Measurements from ENCODE around the gene OR2L8. TPM values are rescaled to one million over a fixed set of nuclear protein-coding genes. Genes with fewer than 3 reads are reported as not detected.

Gene OR2L8, protein sequence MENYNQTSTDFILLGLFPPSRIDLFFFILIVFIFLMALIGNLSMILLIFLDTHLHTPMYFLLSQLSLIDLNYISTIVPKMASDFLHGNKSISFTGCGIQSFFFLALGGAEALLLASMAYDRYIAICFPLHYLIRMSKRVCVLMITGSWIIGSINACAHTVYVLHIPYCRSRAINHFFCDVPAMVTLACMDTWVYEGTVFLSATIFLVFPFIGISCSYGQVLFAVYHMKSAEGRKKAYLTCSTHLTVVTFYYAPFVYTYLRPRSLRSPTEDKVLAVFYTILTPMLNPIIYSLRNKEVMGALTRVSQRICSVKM
- not detected for total RNA-seq

DNA sequence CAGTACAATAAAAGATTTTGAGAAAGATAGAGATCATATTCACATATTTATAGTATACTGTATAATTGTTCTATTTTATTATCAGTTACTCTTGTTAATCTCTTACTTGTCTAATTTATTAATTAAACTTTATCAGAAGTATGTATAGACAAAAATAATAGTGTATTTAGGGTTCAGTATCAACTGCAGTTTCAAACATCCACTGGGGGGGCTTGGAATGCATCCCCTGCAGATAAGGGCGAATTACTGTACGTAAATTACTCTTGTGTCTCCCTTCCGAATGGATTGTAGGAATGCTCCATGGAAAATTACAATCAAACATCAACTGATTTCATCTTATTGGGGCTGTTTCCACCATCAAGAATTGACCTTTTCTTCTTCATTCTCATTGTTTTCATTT lies at the start of gene OR2L8:
Gene OR2L8, plus strand, starts transcription at position 301 of the 400 bp plus-strand sequence. Its CDS starts 0 bp downstream, at position 301.
- TF ChIP-seq, protein P1, sequence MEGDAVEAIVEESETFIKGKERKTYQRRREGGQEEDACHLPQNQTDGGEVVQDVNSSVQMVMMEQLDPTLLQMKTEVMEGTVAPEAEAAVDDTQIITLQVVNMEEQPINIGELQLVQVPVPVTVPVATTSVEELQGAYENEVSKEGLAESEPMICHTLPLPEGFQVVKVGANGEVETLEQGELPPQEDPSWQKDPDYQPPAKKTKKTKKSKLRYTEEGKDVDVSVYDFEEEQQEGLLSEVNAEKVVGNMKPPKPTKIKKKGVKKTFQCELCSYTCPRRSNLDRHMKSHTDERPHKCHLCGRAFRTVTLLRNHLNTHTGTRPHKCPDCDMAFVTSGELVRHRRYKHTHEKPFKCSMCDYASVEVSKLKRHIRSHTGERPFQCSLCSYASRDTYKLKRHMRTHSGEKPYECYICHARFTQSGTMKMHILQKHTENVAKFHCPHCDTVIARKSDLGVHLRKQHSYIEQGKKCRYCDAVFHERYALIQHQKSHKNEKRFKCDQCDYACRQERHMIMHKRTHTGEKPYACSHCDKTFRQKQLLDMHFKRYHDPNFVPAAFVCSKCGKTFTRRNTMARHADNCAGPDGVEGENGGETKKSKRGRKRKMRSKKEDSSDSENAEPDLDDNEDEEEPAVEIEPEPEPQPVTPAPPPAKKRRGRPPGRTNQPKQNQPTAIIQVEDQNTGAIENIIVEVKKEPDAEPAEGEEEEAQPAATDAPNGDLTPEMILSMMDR (IDR thresholded peaks at IDR 0.05; ENCODE audit: low read depth) = no peak

DNA sequence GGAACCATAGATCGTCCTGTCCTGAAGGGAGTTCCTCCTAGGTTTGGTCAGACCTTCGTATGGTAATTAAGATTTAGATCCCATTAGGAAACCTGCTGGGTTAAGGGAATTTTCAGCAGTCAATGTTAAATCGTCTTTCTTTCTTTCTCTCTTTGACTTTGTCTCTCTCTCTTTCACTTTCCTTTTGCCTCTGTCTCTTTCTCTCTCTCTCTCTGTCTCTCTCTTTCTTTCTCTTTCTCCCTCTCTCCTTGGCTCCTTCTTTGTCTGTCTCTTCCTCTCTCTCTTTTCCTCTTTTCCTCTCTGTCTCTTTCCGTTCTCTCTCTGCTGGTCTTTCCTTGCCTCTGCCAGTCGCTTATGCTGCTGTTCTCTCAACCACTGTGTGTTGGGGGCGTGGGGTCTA lies 44.5 kb upstream of the OR2L8 start:
- TF ChIP-seq, protein P1 (IDR thresholded peaks at IDR 0.05; ENCODE audit: low read depth) = no peak

DNA sequence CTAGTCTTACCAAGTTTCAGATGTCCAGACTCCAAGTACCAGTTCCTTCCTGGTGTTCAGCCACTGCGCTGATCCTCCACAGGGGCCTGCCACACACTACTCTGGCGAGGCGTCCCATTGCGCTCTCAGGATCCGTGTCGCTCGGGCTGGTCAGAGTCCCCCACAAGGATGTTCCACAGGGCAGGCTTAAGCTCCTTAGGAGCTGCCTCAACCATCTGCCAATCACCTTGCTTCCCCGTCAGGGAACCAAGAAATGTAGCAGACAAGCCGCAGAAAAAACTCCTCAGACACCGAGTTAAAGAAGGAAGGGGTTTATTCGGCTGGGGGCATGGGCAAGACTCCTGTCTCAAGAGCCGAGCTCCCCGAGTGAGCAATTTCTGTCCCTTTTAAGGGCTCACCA lies 43.5 kb upstream of the OR2L8 start:
- TF ChIP-seq, protein P1 (IDR thresholded peaks at IDR 0.05; ENCODE audit: low read depth) = no peak

DNA sequence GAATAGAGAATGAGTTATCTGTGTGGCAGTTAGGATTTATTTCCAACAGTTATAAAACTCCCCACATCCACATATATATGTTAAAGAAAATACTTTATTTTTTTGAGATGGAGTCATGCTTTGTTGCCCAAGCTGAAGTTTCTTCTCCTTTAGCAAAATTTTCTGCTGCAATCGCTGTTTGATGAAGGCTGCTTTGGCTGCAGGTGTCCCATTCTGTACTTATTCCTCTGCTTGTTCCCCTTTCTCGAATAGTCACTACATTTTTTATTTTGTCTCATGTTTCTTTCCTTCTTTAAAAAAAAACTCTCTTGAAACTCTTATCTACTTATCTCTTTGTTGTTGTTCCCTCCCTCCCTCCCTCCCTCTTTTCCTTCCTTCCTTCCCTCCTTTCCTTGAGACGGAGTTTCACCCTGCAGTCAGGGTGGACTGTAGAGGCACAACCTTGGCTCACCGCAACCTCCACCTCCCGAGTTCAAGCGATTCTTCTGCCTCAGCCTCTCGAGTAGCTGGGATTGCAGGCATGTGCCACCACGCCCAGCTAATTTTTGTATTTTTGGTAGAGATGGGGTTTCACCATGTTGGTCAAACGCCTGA lies 42.7 kb upstream of the OR2L8 start:
- TF ChIP-seq, protein P1 (IDR thresholded peaks at IDR 0.05; ENCODE audit: low read depth) = no peak

DNA sequence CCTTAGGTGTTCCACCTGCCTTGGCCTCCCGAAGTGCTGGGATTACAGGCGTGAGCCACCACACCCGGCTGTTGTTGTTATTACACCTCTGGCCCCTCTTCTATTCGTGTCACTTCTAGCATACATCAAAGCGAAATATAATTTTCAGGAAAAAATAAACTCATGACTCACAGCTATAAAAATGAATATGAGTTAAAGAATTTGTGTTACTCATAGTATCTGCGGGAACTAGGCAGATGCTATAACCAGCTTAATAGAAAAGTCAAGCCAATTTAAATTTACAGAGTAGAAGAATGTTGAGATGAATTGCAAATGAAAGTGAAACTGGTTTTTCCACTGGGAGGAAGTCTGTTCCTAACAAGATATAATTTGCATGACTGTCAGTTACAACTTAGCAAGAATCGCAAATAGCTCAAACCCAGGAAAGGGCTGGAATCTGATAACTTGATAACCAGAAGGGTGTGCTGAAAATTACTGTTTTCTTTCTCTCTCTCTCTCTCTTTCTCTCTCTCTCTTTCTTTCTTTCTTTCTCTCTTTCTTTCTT lies 42.1 kb upstream of the OR2L8 start:
- TF ChIP-seq, protein P1 (IDR thresholded peaks at IDR 0.05; ENCODE audit: low read depth) = no peak

DNA sequence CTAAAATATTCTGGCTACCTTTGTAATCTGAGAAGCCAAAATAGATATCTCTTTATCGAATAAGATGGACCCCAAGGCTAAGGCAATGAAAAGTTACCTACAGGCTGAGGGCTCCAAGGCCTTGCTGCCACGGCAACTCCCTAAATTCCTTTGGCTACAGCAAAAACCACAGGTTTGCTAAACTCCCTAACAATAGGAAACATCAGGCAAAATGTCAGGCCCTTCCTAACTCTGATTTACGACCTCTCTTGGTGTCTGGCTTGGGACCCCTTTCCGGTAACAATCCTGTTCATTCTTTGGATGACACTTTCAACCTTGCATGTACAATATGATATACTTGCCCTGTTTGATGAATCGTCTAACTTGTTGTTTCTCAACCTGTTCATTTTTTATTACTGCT lies 39.9 kb upstream of the OR2L8 start:
- TF ChIP-seq, protein P1 (IDR thresholded peaks at IDR 0.05; ENCODE audit: low read depth) = no peak

DNA sequence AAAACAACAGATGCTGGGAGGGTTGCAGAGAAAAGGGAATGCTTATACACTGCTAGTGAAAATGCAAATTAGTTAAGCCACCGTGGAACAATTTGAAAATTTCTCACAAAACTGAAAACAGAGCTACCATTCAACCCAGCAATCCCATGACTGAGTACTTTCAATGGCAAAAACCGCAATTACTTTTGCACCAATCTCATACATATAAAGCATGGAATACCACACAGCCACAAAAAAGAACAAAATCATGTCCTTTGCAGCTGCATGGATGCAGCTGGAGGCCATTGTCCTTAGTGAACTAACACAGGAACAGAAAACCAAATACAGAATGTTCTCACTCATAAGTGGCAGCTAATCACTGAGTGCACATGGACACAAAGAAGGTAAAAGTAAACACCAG lies 34.9 kb upstream of the OR2L8 start:
- TF ChIP-seq, protein P1 (IDR thresholded peaks at IDR 0.05; ENCODE audit: low read depth) = no peak

Data from subcutaneous adipose tissue (tissue), 4 donors.